HEK293 (cell line): ENCODE results near the gene PI16.

Experiments used
- CTCF ChIA-PET: fragments of 350-600 bp; formaldehyde crosslinking; extraction: SDS; loops from one replicate; lab custom pipeline; 2021; ENCODE audit warnings: antibody characterized with exemption; lab: Yijun Ruan, JAX
- POLR2A ChIA-PET: fragments of 300-600 bp; formaldehyde crosslinking; extraction: SDS; loops from one replicate; lab custom pipeline; 2020; ENCODE audit warnings: antibody characterized with exemption, inconsistent platforms; lab: Yijun Ruan, JAX
- H3K27ac ChIP-seq: fragments of 200-500 bp; sonication (Bioruptor generic); 2 replicates; pipeline ENCODE4 v1.5.1; 2014; ENCODE audit warnings: low read depth, low read length, control low read depth, inconsistent platforms; ENCODE audit errors: extremely low read depth
- H3K36me3 ChIP-seq, 2 experiments: fragments of 200-500 bp in 1 of 2; sonication (Bioruptor generic) in 1 of 2; 1 replicate in 1 of 2; 2 replicates in 1 of 2; pipeline ENCODE4 v1.5.1; 2014 to 2017; ENCODE audit warnings: inconsistent platforms in 2 of 2, low read length in 2 of 2; ENCODE audit not compliant: control insufficient read depth in 2 of 2, insufficient read depth in 1 of 2
- H3K4me1 ChIP-seq: fragments of 200-500 bp; sonication (Bioruptor generic); 2 replicates; pipeline ENCODE4 v1.5.1; 2014; ENCODE audit warnings: mild to moderate bottlenecking, low read length, inconsistent platforms; ENCODE audit not compliant: control insufficient read depth, insufficient read depth
- H3K4me3 ChIP-seq: 2 replicates; pipeline ENCODE4 v1.5.1; 2011; ENCODE audit warnings: low read depth, mild to moderate bottlenecking, control low read depth, low read length, moderate library complexity
- H3K9me3 ChIP-seq: fragments of 200-500 bp; sonication (Bioruptor generic); 2 replicates; pipeline ENCODE4 v1.5.1; 2014; ENCODE audit warnings: low read depth, low read length, inconsistent platforms; ENCODE audit not compliant: control insufficient read depth, insufficient read depth
- GLIS1 ChIP-seq: fragments of 450-650 bp; formaldehyde crosslinking; IDR thresholded peaks from 2 replicates; pipeline ENCODE4 v1.5.1; 2016; ENCODE audit warnings: missing biosample characterization, missing genetic modification characterization
- IKZF3 ChIP-seq: fragments of 450-650 bp; IDR thresholded peaks from 2 replicates; pipeline ENCODE4 v1.5.0; 2018; ENCODE audit warnings: missing biosample characterization, mild to moderate bottlenecking, missing genetic modification characterization, moderate library complexity
- PRDM10 ChIP-seq: fragments of 450-650 bp; formaldehyde crosslinking; IDR thresholded peaks from 2 replicates; pipeline ENCODE4 v1.5.1; 2016; ENCODE audit warnings: missing biosample characterization, missing genetic modification characterization
- YY1 ChIP-seq: fragments of 450-650 bp; formaldehyde crosslinking; IDR thresholded peaks from 2 replicates; pipeline ENCODE4 v1.5.1; 2018; ENCODE audit warnings: missing biosample characterization, missing genetic modification characterization
- YY2 ChIP-seq: fragments of 450-650 bp; formaldehyde crosslinking; IDR thresholded peaks from 2 replicates; pipeline ENCODE4 v1.5.1; 2016; ENCODE audit warnings: missing biosample characterization, missing genetic modification characterization
- ZBTB17 ChIP-seq: fragments of 450-650 bp; formaldehyde crosslinking; IDR thresholded peaks from 2 replicates; pipeline ENCODE4 v1.5.1; 2016; ENCODE audit warnings: missing biosample characterization, missing genetic modification characterization
- ZIC2 ChIP-seq: fragments of 450-650 bp; formaldehyde crosslinking; IDR thresholded peaks from 2 replicates; pipeline ENCODE4 v1.5.1; 2016; ENCODE audit warnings: missing biosample characterization, missing genetic modification characterization
- ZNF155 ChIP-seq: fragments of 450-650 bp; formaldehyde crosslinking; IDR thresholded peaks from 2 replicates; pipeline ENCODE4 v1.5.1; 2016; ENCODE audit warnings: missing biosample characterization, missing genetic modification characterization
- ZNF184 ChIP-seq: fragments of 450-650 bp; IDR thresholded peaks from 2 replicates; pipeline ENCODE4 v1.5.1; 2018; ENCODE audit warnings: missing biosample characterization, mild to moderate bottlenecking, missing genetic modification characterization
- ZNF37A ChIP-seq: fragments of 450-650 bp; IDR thresholded peaks from 2 replicates; pipeline ENCODE4 v1.5.1; 2018; ENCODE audit warnings: missing biosample characterization, missing genetic modification characterization
- ZNF660 ChIP-seq: fragments of 450-650 bp; IDR thresholded peaks from 2 replicates; pipeline ENCODE4 v1.5.1; 2018; ENCODE audit warnings: missing biosample characterization, mild to moderate bottlenecking, missing genetic modification characterization
- ZNF768 ChIP-seq: fragments of 450-650 bp; formaldehyde crosslinking; IDR thresholded peaks from 2 replicates; pipeline ENCODE4 v1.5.1; 2018; ENCODE audit warnings: missing biosample characterization, mild to moderate bottlenecking, missing genetic modification characterization
- TF ChIP-seq, protein P1 (sequence below): fragments of 450-650 bp; formaldehyde crosslinking; IDR thresholded peaks from 2 replicates; pipeline ENCODE4 v1.5.1; 2016; ENCODE audit warnings: missing biosample characterization, missing genetic modification characterization
- TF ChIP-seq, protein P2 (sequence below): fragments of 450-650 bp; formaldehyde crosslinking; IDR thresholded peaks from 2 replicates; pipeline ENCODE4 v1.5.1; 2017; ENCODE audit warnings: missing biosample characterization, missing genetic modification characterization
- TF ChIP-seq, protein P3 (sequence below): fragments of 450-650 bp; formaldehyde crosslinking; optimal IDR thresholded peaks from 2 replicates; pipeline ENCODE3; 2016; ENCODE audit warnings: missing biosample characterization, mild to moderate bottlenecking, missing genetic modification characterization

PI16 gene

DNA sequence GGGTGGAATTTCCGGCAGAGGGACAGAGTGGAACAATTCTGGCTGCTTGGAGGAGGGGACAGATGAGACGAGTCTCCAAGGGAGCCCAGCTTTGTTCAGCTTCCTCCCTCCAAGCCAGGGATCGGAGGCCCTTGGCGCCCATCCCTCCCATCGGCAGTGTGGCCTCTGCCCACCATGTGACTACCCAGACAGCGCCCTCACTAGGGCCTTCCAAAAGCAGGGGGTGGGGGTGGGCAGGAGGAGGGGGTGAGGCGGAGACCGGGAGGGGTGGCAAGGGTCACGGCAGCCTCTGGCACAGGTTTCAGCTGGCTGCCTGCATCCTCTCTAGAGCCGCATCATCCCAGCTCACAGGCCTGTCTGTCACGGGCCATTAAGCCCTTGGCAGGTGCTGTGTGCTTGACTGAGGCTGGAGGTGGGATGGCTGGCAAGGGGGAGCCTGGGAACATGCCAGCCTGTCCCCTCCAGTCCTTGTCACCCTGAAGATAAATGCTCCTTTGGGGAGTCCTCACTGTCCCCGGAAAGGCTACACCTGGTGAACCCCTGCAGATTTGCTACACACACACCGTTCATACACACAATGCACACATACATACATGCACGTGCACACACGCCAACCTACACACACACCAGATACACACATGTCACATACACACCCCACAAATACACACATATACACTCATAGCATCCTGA lies 44.7 kb downstream of the PI16 start (continued):
- TF ChIP-seq, protein P1, sequence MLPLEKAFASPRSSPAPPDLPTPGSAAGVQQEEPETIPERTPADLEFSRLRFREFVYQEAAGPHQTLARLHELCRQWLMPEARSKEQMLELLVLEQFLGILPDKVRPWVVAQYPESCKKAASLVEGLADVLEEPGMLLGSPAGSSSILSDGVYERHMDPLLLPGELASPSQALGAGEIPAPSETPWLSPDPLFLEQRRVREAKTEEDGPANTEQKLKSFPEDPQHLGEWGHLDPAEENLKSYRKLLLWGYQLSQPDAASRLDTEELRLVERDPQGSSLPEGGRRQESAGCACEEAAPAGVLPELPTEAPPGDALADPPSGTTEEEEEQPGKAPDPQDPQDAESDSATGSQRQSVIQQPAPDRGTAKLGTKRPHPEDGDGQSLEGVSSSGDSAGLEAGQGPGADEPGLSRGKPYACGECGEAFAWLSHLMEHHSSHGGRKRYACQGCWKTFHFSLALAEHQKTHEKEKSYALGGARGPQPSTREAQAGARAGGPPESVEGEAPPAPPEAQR (tag by site-specific recombination): no peak
- no peak for TF ChIP-seq ZNF184 (tag by site-specific recombination)
- TF ChIP-seq, protein P2, sequence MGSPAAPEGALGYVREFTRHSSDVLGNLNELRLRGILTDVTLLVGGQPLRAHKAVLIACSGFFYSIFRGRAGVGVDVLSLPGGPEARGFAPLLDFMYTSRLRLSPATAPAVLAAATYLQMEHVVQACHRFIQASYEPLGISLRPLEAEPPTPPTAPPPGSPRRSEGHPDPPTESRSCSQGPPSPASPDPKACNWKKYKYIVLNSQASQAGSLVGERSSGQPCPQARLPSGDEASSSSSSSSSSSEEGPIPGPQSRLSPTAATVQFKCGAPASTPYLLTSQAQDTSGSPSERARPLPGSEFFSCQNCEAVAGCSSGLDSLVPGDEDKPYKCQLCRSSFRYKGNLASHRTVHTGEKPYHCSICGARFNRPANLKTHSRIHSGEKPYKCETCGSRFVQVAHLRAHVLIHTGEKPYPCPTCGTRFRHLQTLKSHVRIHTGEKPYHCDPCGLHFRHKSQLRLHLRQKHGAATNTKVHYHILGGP (tag by site-specific recombination): no peak
- no peak for TF ChIP-seq YY2 (tag by site-specific recombination)
- no peak for TF ChIP-seq ZNF155 (tag by site-specific recombination)

DNA sequence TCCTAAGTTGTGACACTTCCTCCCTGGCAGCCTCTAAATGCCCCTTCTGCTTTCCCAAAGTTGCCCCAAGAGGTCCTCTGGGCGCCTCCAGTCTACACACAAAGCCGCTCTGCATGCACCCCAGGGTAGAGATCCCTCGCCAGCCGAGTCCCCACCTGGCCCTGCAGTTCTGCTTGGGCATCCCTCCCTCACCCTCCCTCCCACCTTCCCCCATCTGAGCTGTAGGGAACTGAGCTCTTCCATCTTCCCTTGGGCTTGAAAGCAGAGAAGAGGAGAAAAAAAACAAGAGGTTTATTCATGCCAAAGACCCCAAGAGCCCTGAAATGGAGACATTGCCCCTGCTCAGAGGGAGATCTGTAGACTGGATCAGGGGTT lies 45.2 kb downstream of the PI16 start:
- H3K4me3 ChIP-seq: no peak overlapping the region
- POLR2A ChIA-PET: interaction anchor here (0.6 kb wide), 1 partner anchor 15 kb away, joined by 3 read pairs; no protein-coding TSS in a partner anchor

DNA sequence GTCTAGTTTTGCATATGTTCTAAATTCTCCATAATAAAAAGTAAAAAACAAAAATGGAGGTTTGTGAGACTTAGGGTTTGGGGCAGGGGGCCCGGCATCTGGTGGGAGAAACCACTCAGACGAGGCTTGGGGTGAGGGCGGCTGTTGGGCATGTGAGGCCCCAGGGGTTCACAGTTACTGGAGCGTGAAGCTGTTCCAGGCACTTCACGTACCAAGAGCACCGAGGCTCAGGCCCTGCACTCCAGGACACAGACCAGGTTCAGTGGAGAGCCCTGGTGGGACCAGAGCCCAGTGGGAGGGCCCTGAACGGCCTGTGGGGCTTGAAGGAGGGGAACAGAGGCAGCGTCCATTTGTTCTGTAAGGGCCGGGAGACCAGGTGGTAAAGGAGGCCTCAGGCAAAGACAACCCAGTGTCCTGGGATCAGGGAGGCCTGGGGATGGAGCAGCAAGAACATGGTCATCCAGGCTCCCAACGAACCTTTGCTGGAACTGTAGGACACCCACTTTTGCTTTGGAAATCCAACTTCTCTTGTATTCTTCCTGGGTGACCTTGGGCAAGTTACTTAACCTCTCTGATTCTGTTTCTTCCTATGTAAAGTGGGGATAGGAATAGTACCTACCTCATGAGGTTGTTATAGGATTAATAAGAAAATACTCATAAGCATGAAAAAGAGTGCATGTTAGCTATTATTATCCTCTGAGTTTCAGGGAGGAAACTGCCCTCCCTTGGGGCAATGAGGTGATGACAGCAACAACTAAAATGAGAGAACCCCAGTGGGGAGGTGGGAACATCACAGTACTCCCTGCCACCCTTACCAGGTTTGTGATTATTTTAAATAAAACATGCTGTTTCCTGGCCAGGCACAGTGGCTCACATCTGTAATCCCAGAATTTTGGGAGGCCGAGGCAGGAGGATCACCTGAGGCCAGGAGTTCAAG lies 49.8 kb downstream of the PI16 start:
- peak; percentile 17; the same call in 1 of the 2 replicates for TF ChIP-seq PRDM10 (tag by site-specific recombination)
- TF ChIP-seq YY1 (tag by site-specific recombination): no peak
- peak; percentile 78 for TF ChIP-seq ZIC2 (tag by site-specific recombination)
- TF ChIP-seq YY2 (tag by site-specific recombination): no peak
- no peak for TF ChIP-seq ZBTB17 (tag by site-specific recombination)
- peak; percentile 70 for TF ChIP-seq ZNF768 (tag by site-specific recombination)
- Histone ChIP-seq H3K9me3 (no peaks in the 10 kb centered on the region), H3K27ac (no peak overlapping the region), H3K4me1 (no peaks in the 10 kb centered on the region), H3K36me3 (no peaks in the 10 kb centered on the region), H3K4me3 (no peak overlapping the region)
- CTCF ChIA-PET: interaction anchor here (0.6 to 3.6 kb wide), 3 partner anchors 14 to 206 kb away, joined by 3 to 31 read pairs (median 4); no protein-coding TSS in a partner anchor
- POLR2A ChIA-PET: no interaction called here

More for the DNA sequence above, 45.2 kb downstream of the PI16 start:
- CTCF ChIA-PET: interaction anchor here (0.6 to 1.0 kb wide), 2 partner anchors 18 to 217 kb away, joined by 3 to 5 read pairs; no protein-coding TSS in a partner anchor
- no peaks in the 10 kb centered on the region; the same call in 1 of the 2 replicates for H3K4me1 ChIP-seq
- no peaks in the 10 kb centered on the region for H3K36me3 ChIP-seq
- no peaks in the 10 kb centered on the region for H3K9me3 ChIP-seq
- no peak overlapping the region for H3K27ac ChIP-seq
- TF ChIP-seq, protein P3, sequence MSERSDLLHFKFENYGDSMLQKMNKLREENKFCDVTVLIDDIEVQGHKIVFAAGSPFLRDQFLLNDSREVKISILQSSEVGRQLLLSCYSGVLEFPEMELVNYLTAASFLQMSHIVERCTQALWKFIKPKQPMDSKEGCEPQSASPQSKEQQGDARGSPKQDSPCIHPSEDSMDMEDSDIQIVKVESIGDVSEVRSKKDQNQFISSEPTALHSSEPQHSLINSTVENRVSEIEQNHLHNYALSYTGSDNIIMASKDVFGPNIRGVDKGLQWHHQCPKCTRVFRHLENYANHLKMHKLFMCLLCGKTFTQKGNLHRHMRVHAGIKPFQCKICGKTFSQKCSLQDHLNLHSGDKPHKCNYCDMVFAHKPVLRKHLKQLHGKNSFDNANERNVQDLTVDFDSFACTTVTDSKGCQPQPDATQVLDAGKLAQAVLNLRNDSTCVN (tag by site-specific recombination): no peak
- TF ChIP-seq GLIS1: no peak
- TF ChIP-seq, protein P1 (tag by site-specific recombination): no peak
- no peak for TF ChIP-seq ZNF37A
- TF ChIP-seq ZNF660 (tag by site-specific recombination): no peak
- no peak for TF ChIP-seq ZNF155 (tag by site-specific recombination)
- TF ChIP-seq IKZF3 (tag by site-specific recombination): no peak
